Effector CD8-positive, alpha-beta T cell (primary cell): ENCODE measurements around the gene FAM156B.
A peak's percentile ranks its signal among the peaks of the same experiment; 100 is the strongest.
"Not testable (repeated sequence)": the region's sequence is repeated elsewhere in the genome, so short reads cannot be mapped to it uniquely, and the experiment has no call there.

Source experiments
- DNase-seq: peaks from one replicate; lab custom pipeline; 2025; lab: John Stamatoyannopoulos, UW

Gene FAM156B

DNA sequence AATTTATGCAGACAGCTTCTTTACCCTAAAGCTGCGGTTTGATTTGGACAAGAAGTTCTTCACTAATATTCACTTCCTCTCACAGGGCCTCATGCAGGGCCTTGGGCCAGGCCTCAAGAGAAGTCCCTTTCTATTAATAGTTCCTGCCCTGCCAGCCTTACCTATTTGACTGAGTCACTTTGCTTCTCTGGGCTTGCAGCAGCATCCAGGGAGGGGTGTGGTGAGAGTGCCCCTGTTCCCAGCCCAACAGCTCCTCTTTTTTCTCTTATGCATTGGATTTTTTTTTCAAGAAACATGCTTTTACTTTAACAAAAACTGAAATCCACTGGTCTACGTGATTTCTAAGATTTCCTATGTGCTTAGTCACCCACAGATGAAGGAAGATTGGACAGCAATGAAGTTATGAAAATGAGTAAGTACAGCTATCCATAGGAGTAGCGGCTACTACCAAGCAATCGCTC is 26.7 kb downstream of the FAM156B start:
- no peak for DNase-seq

GRCh38 chrX:52930214-52930613 is 33.1 kb downstream of the FAM156B start:
- DNase-seq = not testable (repeated sequence)

GRCh38 chrX:52933213-52933612 is 36.1 kb downstream of the FAM156B start:
- no peak for DNase-seq

- no peak for DNase-seq
These were observed 37.0 kb downstream of the FAM156B start for GRCh38 chrX:52933976-52934703.

GRCh38 chrX:52934704-52935469 is 37.8 kb downstream of the FAM156B start:
- peak; percentile 80 for DNase-seq

DNA sequence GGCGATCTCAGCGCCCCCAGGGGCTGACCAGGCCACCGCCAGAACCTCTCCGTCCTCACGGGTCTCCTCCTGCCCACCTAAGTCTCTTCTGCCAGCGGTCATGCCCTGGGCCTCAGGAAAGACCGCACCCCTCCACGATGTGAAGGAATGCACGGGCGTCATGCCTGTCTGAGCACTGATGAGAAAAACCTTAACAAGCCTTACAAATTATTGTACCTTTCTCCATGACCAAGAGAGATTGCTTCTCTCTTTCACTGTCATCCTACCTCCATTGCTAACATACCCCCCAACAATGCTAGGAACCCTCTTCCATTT is 38.3 kb downstream of the FAM156B start:
- not testable (repeated sequence) for DNase-seq

DNA sequence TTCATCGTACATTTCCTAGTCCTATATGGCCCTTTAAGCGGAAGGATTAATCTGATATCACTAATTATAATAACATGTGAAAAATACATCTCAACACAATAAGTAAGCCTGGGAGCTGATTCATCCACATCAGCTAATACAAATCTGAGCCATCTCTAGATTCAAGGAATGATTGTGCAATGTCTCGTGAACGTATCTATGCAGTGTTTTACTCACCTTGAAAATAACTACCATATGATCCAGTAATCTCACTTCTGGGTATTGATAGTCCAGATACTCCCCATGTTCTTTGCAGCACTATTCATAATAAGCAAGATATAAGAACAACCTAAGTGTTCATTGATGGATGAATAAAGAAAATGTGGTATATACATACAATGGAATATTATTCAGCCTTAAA is 43.6 kb downstream of the FAM156B start:
- DNase-seq = not testable (repeated sequence)

DNA sequence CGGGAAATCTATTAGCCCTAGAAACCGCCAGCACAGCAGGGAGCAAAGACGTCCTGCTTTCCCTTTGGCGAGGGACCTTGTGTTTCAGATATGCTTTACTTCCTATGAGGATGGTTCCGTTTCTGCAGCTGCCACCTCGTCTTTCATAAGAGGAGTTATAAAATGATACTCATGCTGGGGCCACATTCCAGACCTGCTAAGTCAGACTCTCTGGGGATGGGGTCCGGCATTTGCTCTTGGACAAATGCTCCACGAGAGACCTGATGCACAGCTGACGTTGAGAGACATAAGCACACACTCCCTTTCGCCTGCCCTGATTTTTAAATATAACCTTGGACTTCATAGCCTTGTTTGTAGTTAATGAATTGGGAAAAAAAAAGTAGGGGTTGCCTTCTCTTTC is 44.6 kb downstream of the FAM156B start:
- DNase-seq = not testable (repeated sequence)

GRCh38 chrX:52945838-52946494 is 48.8 kb downstream of the FAM156B start:
- DNase-seq = not testable (repeated sequence)

- DNase-seq = not testable (repeated sequence)
These were observed 50.4 kb downstream of the FAM156B start for GRCh38 chrX:52947501-52947900.

GRCh38 chrX:52948265-52948664 is 51.1 kb downstream of the FAM156B start:
- DNase-seq = not testable (repeated sequence)

- not testable (repeated sequence) for DNase-seq
These were observed 52.2 kb downstream of the FAM156B start for GRCh38 chrX:52949325-52949724.

DNA sequence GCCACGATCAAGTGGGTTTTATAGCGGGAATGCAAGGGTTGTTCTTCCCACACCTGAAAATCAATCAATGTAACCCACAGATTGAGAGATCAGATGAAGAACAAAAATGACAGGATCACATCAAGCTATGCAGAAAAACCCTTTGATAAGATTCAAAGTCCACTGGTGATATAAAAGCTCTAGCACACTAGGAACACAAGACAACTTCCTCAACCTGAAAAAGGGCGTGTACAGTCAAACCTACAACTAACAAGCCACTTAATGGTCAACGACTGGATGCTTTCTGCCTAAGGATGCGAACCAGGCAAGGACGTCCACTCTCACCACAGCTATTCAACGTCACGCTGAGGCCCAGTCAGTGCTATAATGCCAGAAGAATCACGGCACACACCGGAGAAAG is 52.8 kb downstream of the FAM156B start:
- not testable (repeated sequence) for DNase-seq
